Sigmoid colon (tissue), 7 donors: ENCODE measurements around the gene UGT2A1. TPM values are rescaled to one million over a fixed set of nuclear protein-coding genes. Genes with fewer than 3 reads are reported as not detected.

Experiments used
- DNase-seq: peaks from one replicate; pipeline ENCODE4 v3.0.0-alpha.2; 2019
- H3K27ac ChIP-seq, 4 donors: fragments of 200-600 bp; sonication (generic); one replicate each; pipeline ENCODE4 v1.5.1; 2016 to 2019; ENCODE audit warnings: mild to moderate bottlenecking in 1 of 4
- H3K27me3 ChIP-seq, 3 donors: fragments of 200-600 bp; sonication (generic); one replicate each; pipeline ENCODE4 v1.5.1; 2019; ENCODE audit warnings: mild to moderate bottlenecking in 1 of 3
- H3K36me3 ChIP-seq, 4 donors: fragments of 200-600 bp; sonication (generic); one replicate each; pipeline ENCODE4 v1.5.1; 2016 to 2019
- H3K4me1 ChIP-seq, 4 donors: fragments of 200-600 bp; sonication (generic); one replicate each; pipeline ENCODE4 v1.5.1; 2017 to 2019
- H3K4me3 ChIP-seq, 4 donors: fragments of 200-600 bp; sonication (generic); one replicate each; pipeline ENCODE4 v1.5.1; 2017 to 2019; ENCODE audit warnings: mild to moderate bottlenecking in 2 of 4, moderate library complexity in 1 of 4
- H3K9me3 ChIP-seq, 4 donors: fragments of 200-600 bp in 3 of 4; sonication (generic) in 3 of 4; one replicate each; pipeline versions ENCODE4 v1.5.1 to v1.6.1; 2013 to 2019
- EP300 ChIP-seq, 4 donors: sonication (generic); formaldehyde crosslinking; IDR thresholded peaks; one replicate each; pipeline ENCODE4 v1.6.1; 2017; ENCODE audit warnings: antibody characterized with exemption in 4 of 4
- POLR2A ChIP-seq, 2 donors: fragments of 450-650 bp; IDR thresholded peaks; one replicate each; pipeline ENCODE4 v1.6.1; 2016; ENCODE audit warnings: antibody characterized with exemption in 2 of 2, mild to moderate bottlenecking in 2 of 2, moderate library complexity in 2 of 2
- POLR2AphosphoS5 ChIP-seq, 4 donors: sonication (generic); formaldehyde crosslinking; IDR thresholded peaks; one replicate each; pipeline ENCODE4 v1.6.1; 2017; ENCODE audit warnings: antibody characterized with exemption in 4 of 4
- WGBS, 2 donors: extraction: QIAGEN DNeasy Blood & Tissue Kit; methylation state at CpG; one replicate each; pipeline ENCODE4 v1.1.7; 2013; 5-methylcytosine and 5-hydroxymethylcytosine counted together
- intact Hi-C: fragments of 100-400 bp; cut with DNase I; formaldehyde crosslinking; loops from one replicate; pipeline ENCODE4 v1.15.1; 2023
- polyA plus RNA-seq, 3 donors: library from polyadenylated mRNA; stranded (reverse); fragments of 200-250 nt; gene quantifications; one replicate each; pipeline ENCODE4 v1.2.3, GENCODE V29; 2013
- total RNA-seq, 4 donors: library from RNA; depleted of rRNA; stranded (reverse); fragments of >200 nt; gene quantifications; one replicate each; pipeline ENCODE4 v1.1.0, GENCODE V29; 2016
- TF ChIP-seq, protein P1 (sequence below), 4 experiments: fragments of 450-650 bp in 3 of 4; fragments of 200-600 bp in 1 of 4; IDR thresholded peaks; one replicate each; pipeline ENCODE4 v1.5.1; 2016 to 2019; ENCODE audit warnings: antibody characterized with exemption in 4 of 4, mild to moderate bottlenecking in 3 of 4, moderate library complexity in 2 of 4
- donor health status: healthy with polysubstance abuse.
- donor health status: Bipolar disorder and iron deficiency.
- donor health status: healthy.

UGT2A1 gene
- total and polyA plus RNA-seq, 7 donors: not detected

DNA sequence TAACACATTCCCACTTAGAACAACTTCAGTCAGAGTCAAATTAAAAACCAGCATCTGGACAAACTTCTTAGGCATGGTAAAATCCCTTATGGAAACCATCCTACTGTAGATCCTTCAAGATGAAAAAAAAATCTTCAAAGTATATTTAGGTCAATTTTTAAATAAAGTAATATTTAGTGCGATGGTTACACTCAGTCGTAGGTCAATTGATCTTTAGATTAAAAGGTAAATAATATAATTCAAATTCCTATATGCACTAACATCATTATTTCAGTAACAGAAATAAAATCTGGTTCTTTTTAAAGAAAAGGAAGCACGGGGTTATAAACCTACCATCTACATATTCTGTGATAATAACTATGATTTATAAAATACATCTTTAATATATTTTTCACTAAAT lies 13.5 kb downstream of the UGT2A1 start, which contains the start of gene UGT2A2:
TSS of gene UGT2A2 (minus strand) at position 101 of the 400 bp plus-strand sequence. CDS start at position 99, 2 bp downstream.
- TF ChIP-seq, protein P1, sequence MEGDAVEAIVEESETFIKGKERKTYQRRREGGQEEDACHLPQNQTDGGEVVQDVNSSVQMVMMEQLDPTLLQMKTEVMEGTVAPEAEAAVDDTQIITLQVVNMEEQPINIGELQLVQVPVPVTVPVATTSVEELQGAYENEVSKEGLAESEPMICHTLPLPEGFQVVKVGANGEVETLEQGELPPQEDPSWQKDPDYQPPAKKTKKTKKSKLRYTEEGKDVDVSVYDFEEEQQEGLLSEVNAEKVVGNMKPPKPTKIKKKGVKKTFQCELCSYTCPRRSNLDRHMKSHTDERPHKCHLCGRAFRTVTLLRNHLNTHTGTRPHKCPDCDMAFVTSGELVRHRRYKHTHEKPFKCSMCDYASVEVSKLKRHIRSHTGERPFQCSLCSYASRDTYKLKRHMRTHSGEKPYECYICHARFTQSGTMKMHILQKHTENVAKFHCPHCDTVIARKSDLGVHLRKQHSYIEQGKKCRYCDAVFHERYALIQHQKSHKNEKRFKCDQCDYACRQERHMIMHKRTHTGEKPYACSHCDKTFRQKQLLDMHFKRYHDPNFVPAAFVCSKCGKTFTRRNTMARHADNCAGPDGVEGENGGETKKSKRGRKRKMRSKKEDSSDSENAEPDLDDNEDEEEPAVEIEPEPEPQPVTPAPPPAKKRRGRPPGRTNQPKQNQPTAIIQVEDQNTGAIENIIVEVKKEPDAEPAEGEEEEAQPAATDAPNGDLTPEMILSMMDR (IDR thresholded peaks at IDR 0.05): no peak
- intact Hi-C loops: no loop called here
- H3K27ac ChIP-seq: no peak within 1 kb of the TSS
- DNase-seq: no peak
- WGBS, 2 donors: 91 to 95% methylated on average over 3 of the region's 3 CpGs
- no peaks in the 10 kb centered on the region for H3K36me3 ChIP-seq
- H3K4me3 ChIP-seq: no peak within 1 kb of the TSS
- no peaks in the 10 kb centered on the region for H3K4me1 ChIP-seq
- no peaks in the 10 kb centered on the region for H3K9me3 ChIP-seq
- H3K27me3 ChIP-seq: no peaks in the 10 kb centered on the region

DNA sequence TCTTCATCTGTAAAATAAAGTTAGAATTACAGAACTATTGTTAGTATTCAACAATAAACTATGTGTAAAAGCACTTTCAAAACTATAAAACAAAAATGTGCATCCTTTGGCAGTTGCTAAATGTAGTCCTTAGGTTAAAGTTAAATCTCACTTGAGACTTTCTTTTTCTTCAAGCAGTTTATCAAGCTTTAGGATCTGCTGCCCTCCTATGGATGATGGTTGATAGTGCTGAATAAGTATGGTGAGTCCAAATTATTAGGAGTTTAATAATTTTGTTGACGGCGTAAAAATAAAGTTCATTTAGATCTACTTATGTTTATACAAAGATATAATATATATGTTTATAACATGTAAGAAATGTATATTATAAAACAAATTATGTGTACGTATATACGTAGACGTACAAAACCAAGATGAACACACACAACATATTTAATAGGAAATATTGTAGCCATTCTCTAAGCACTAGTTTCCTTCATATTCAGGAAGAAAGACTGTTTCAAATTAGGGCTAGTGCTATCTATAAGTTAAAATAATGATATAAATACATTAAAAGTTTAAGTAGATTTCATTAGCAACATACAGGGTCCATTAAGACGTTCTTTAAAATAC lies 35.9 kb downstream of the UGT2A1 start:
- DNase-seq: no peak
- no peak overlapping the region for H3K27ac ChIP-seq
- WGBS, 2 donors: 75% methylated on average over 6 of the region's 6 CpGs
- TF ChIP-seq, protein P1 (IDR thresholded peaks at IDR 0.05): peak in 2 of 4 experiments; percentile 16 to 27
- TF ChIP-seq POLR2AphosphoS5 (IDR thresholded peaks at IDR 0.05) (no peak), EP300 (IDR thresholded peaks at IDR 0.05) (no peak)
- no peak overlapping the region for H3K4me3 ChIP-seq
- H3K36me3 ChIP-seq: no peaks in the 10 kb centered on the region
- peaks cover 0 to 2% (median 0%) of the 10 kb centered on the region in 4 donors for H3K9me3 ChIP-seq
- intact Hi-C loops: loop anchor here (10.0 kb wide), 1 partner anchor 302 kb away; no protein-coding TSS in a partner anchor
- H3K4me1 ChIP-seq: no peaks in the 10 kb centered on the region
- H3K27me3 ChIP-seq: no peaks in the 10 kb centered on the region

DNA sequence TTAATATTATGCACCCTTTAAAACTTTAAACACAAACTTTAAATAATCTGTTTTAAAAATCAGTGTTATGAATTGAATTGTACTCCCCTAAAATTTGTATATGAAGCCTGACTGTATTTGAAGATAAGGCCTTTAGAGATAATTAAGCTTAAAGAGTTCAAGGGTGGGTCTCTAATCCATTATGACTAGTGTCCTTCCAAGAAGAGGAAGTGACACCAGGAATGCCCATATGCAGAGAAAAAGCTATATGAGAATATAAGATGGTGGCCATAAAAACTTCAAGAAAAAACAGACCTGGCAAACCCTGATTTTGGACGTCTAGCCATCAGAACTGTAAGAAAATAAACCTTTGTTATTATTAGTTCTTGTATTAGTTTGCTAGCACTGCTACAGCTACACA lies 42.6 kb downstream of the UGT2A1 start:
- no peaks in the 10 kb centered on the region for H3K36me3 ChIP-seq
- no peak overlapping the region for H3K27ac ChIP-seq
- no peak for DNase-seq
- TF ChIP-seq EP300 (IDR thresholded peaks at IDR 0.05) (no peak), POLR2AphosphoS5 (IDR thresholded peaks at IDR 0.05) (no peak), POLR2A (IDR thresholded peaks at IDR 0.05) (no peak)
- TF ChIP-seq, protein P1 (IDR thresholded peaks at IDR 0.05): no peak
- no peaks in the 10 kb centered on the region for H3K27me3 ChIP-seq
- WGBS, 2 donors: 59 to 66% methylated on average over 1 of the region's 1 CpG
- H3K4me3 ChIP-seq: no peak overlapping the region
- H3K4me1 ChIP-seq: no peaks in the 10 kb centered on the region
- no peaks in the 10 kb centered on the region for H3K9me3 ChIP-seq
- intact Hi-C loops: loop anchor here (10.0 kb wide), 1 partner anchor 296 kb away; no protein-coding TSS in a partner anchor

- H3K4me3 ChIP-seq: no peak overlapping the region
- 68 to 83% methylated on average over 4 of the region's 4 CpGs for WGBS, 2 donors
- H3K9me3 ChIP-seq: no peaks in the 10 kb centered on the region
- no peak overlapping the region for H3K27ac ChIP-seq
- DNase-seq: no peak
- H3K4me1 ChIP-seq: no peaks in the 10 kb centered on the region
- TF ChIP-seq POLR2AphosphoS5 (IDR thresholded peaks at IDR 0.05) (no peak), POLR2A (IDR thresholded peaks at IDR 0.05) (no peak), EP300 (IDR thresholded peaks at IDR 0.05) (no peak)
- TF ChIP-seq, protein P1 (IDR thresholded peaks at IDR 0.05): no peak
- intact Hi-C loops: no loop called here
- H3K36me3 ChIP-seq: no peaks in the 10 kb centered on the region
- H3K27me3 ChIP-seq: no peaks in the 10 kb centered on the region
Observed at GRCh38 chr4:69601065-69601464, 52.0 kb downstream of the UGT2A1 start.

DNA sequence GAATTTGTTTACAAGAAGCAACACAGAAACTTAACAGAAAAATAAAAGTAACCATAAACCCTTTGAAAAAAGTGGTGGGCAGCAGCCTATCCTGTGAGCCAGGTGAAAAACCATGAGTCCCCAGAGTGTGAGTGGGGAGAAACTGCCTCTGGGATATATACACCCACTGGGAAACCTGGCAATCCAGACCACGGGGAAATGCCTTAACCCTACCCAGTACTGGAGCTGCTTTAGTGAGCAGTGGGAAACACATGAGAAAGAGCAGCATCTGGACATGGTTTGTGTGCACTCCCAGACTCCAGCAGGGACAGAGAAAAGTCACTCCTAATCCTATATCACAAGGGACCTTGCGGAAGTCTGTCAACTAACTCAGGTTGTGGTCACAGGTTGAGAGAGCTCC lies 53.0 kb downstream of the UGT2A1 start:
- H3K4me1 ChIP-seq: no peaks in the 10 kb centered on the region
- no peaks in the 10 kb centered on the region for H3K27me3 ChIP-seq
- no peaks in the 10 kb centered on the region for H3K9me3 ChIP-seq
- no peak for TF ChIP-seq POLR2A (IDR thresholded peaks at IDR 0.05)
- TF ChIP-seq, protein P1 (IDR thresholded peaks at IDR 0.05): no peak
- no peak for TF ChIP-seq POLR2AphosphoS5 (IDR thresholded peaks at IDR 0.05)
- TF ChIP-seq EP300 (IDR thresholded peaks at IDR 0.05): no peak
- intact Hi-C loops: no loop called here
- H3K4me3 ChIP-seq: no peak overlapping the region
- no peak overlapping the region for H3K27ac ChIP-seq
- 77 to 83% methylated on average over 2 of the region's 2 CpGs for WGBS, 2 donors
- no peak for DNase-seq
- no peaks in the 10 kb centered on the region for H3K36me3 ChIP-seq
